Body of pancreas (tissue), 4 donors: Measurements from ENCODE around the gene BAIAP3. TPM values are rescaled to one million over a fixed set of nuclear protein-coding genes. Genes with fewer than 3 reads are reported as not detected.
"Not testable (repeated sequence)": the region's sequence is repeated elsewhere in the genome, so short reads cannot be mapped to it uniquely, and the experiment has no call there.

ENCODE experiments used
- ATAC-seq: fragments of 150-250 bp; one replicate; pipeline ENCODE4 v1.9.1; 2016
- DNase-seq, 4 donors: peaks; one replicate each; pipeline ENCODE4 v3.0.0-alpha.2; 2019
- H3K27ac ChIP-seq, 4 donors: fragments of 200-600 bp; sonication (generic); 1 replicate in 3 of 4; 2 replicates in 1 of 4; pipeline versions ENCODE4 v1.5.1 to v1.6.1; 2016 to 2019; ENCODE audit warnings: mild to moderate bottlenecking in 1 of 4, mixed read lengths in 1 of 4, moderate library complexity in 1 of 4
- H3K27me3 ChIP-seq, 2 donors: fragments of 200-600 bp; sonication (generic); one replicate each; pipeline ENCODE4 v1.6.0; 2016; ENCODE audit warnings: mild to moderate bottlenecking in 1 of 2
- H3K36me3 ChIP-seq, 2 donors: fragments of 200-600 bp; sonication (generic); replicated peaks in 1 of 2; 2 replicates each; pipeline ENCODE4 v1.5.1; 2016; ENCODE audit warnings: low read depth in 2 of 2; ENCODE audit not compliant: insufficient read depth in 1 of 2
- H3K4me1 ChIP-seq: fragments of 200-600 bp; sonication (generic); one replicate; pipeline ENCODE4 v1.6.0; 2016
- H3K4me3 ChIP-seq, 2 donors: fragments of 200-600 bp; sonication (generic); 1 replicate in 1 of 2; 2 replicates in 1 of 2; pipeline ENCODE4 v1.5.1; 2016 to 2019
- H3K9me3 ChIP-seq, 3 donors: fragments of 200-600 bp; sonication (generic); 1 replicate in 2 of 3; 2 replicates in 1 of 3; pipeline ENCODE4 v1.5.1; 2016
- CTCF ChIP-seq, 7 experiments: fragments of 450-650 bp in 4 of 7; fragments of 200-600 bp in 3 of 7; sonication (generic) in 3 of 7; IDR thresholded peaks; one replicate each; pipeline ENCODE4 v1.5.1; 2016 to 2019; ENCODE audit warnings: antibody characterized with exemption in 7 of 7
- POLR2A ChIP-seq, 3 donors: fragments of 450-650 bp; IDR thresholded peaks; one replicate each; pipeline ENCODE4 v1.6.1; 2016; ENCODE audit warnings: antibody characterized with exemption in 3 of 3, mild to moderate bottlenecking in 2 of 3
- WGBS, 2 donors: methylation state at CpG; one replicate each; pipeline ENCODE4 v1.1.5; 2017; 5-methylcytosine and 5-hydroxymethylcytosine counted together
- intact Hi-C: fragments of 100-400 bp; cut with DNase I; formaldehyde crosslinking; loops from one replicate; pipeline ENCODE4 v1.15.1; 2023
- total RNA-seq, 2 donors: library from RNA; depleted of rRNA; stranded (reverse); fragments of >200 nt; gene quantifications; one replicate each; pipeline ENCODE4 v1.1.0, GENCODE V29; 2016

Gene BAIAP3
- total RNA-seq, 2 donors from 2014 or later = 7.0 to 20.8 TPM

GRCh38 chr16:1325673-1326371, 7.6 kb upstream of the BAIAP3 start:
- Histone ChIP-seq H3K4me1 (no peaks in the 10 kb centered on the region), H3K4me3 (no peak overlapping the region), H3K9me3 (no peaks in the 10 kb centered on the region), H3K27ac (no peak overlapping the region), H3K27me3 (no peaks in the 10 kb centered on the region), H3K36me3 (peaks cover 4 to 12% of the 10 kb centered on the region in 2 donors)
- TF ChIP-seq CTCF (IDR thresholded peaks at IDR 0.05) = no peak
- TF ChIP-seq POLR2A (IDR thresholded peaks at IDR 0.05) = no peak
- intact Hi-C loops = no loop called here
- DNase-seq = no peak
- no peak for ATAC-seq
- 75 to 76% methylated on average over 7 to 15 of the region's 20 CpGs for WGBS, 2 donors

- TF ChIP-seq POLR2A (IDR thresholded peaks at IDR 0.05) (no peak), CTCF (IDR thresholded peaks at IDR 0.05) (no peak)
- no peaks in the 10 kb centered on the region for H3K27me3 ChIP-seq
- H3K4me3 ChIP-seq = no peak overlapping the region
- no peak overlapping the region for H3K27ac ChIP-seq
- DNase-seq (no peak), ATAC-seq (no peak)
- no peaks in the 10 kb centered on the region for H3K9me3 ChIP-seq
- 80 to 83% methylated on average over 13 to 17 of the region's 17 CpGs for WGBS, 2 donors
- peaks cover 3% of the 10 kb centered on the region for H3K4me1 ChIP-seq
- intact Hi-C loops = no loop called here
- H3K36me3 ChIP-seq = peaks cover 0 to 11% of the 10 kb centered on the region in 2 donors
Observed at GRCh38 chr16:1326391-1326790, 7.1 kb upstream of the BAIAP3 start.

GRCh38 chr16:1326946-1327618, 6.4 kb upstream of the BAIAP3 start:
- TF ChIP-seq POLR2A (IDR thresholded peaks at IDR 0.05) (no peak), CTCF (IDR thresholded peaks at IDR 0.05) (no peak)
- Histone ChIP-seq H3K9me3 (no peaks in the 10 kb centered on the region), H3K4me3 (no peak overlapping the region), H3K36me3 (peaks cover 0 to 11% of the 10 kb centered on the region in 2 donors), H3K27ac (no peak overlapping the region), H3K4me1 (peaks cover 10% of the 10 kb centered on the region), H3K27me3 (no peaks in the 10 kb centered on the region)
- WGBS, 2 donors = 69 to 77% methylated on average over 2 to 13 of the region's 17 CpGs
- ATAC-seq (no peak), DNase-seq (no peak)
- intact Hi-C loops = no loop called here

GRCh38 chr16:1327619-1327947, 5.9 kb upstream of the BAIAP3 start:
- 67 to 80% methylated on average over 1 to 5 of the region's 5 CpGs for WGBS, 2 donors
- H3K9me3 ChIP-seq = no peaks in the 10 kb centered on the region
- DNase-seq = no peak

GRCh38 chr16:1328136-1328535, 5.3 kb upstream of the BAIAP3 start:
- H3K27ac ChIP-seq, ATAC-seq, H3K27me3 ChIP-seq, H3K9me3 ChIP-seq, intact Hi-C loops, H3K4me3 ChIP-seq, DNase-seq: not testable (repeated sequence)
- H3K36me3 ChIP-seq = peaks cover 0 to 11% of the 10 kb centered on the region in 2 donors
- peaks cover 20% of the 10 kb centered on the region for H3K4me1 ChIP-seq
- 85 to 90% methylated on average over 11 to 20 of the region's 20 CpGs for WGBS, 2 donors

More at GRCh38 chr16:1327619-1327947, 5.9 kb upstream of the BAIAP3 start:
- intact Hi-C loops = no loop called here
- peaks cover 0 to 4% of the 10 kb centered on the region in 2 donors for H3K27me3 ChIP-seq
- peaks cover 0 to 11% of the 10 kb centered on the region in 2 donors for H3K36me3 ChIP-seq
- no peak for ATAC-seq
- TF ChIP-seq CTCF (IDR thresholded peaks at IDR 0.05) = no peak
- no peak for TF ChIP-seq POLR2A (IDR thresholded peaks at IDR 0.05)
- no peak overlapping the region for H3K27ac ChIP-seq
- H3K4me3 ChIP-seq = no peak overlapping the region
- H3K4me1 ChIP-seq = peaks cover 15% of the 10 kb centered on the region

GRCh38 chr16:1328961-1329360, 4.5 kb upstream of the BAIAP3 start:
- WGBS, 2 donors = 86 to 90% methylated on average over 10 of the region's 10 CpGs
- DNase-seq, H3K4me3 ChIP-seq, ATAC-seq, H3K27ac ChIP-seq, H3K36me3 ChIP-seq, H3K9me3 ChIP-seq, intact Hi-C loops: not testable (repeated sequence)
- Histone ChIP-seq H3K27me3 (peaks cover 6 to 18% of the 10 kb centered on the region in 2 donors), H3K4me1 (peaks cover 29% of the 10 kb centered on the region)
